A673 (cell line): Measurements from ENCODE around the gene APBA1. TPM values are rescaled to one million over a fixed set of nuclear protein-coding genes. Genes with fewer than 3 reads are reported as not detected.

ENCODE experiments used
- BruUV-seq: library from RNA; stranded (reverse); fragments of 400-500 nt; replicated peaks from 2 replicates; lab custom pipeline; 2021; lab: Mats Ljungman, UMichigan
- CTCF ChIA-PET: fragments of 300-600 bp; sonication (Branson Sonifier 250); formaldehyde crosslinking; loops from one replicate; lab custom pipeline; 2022; ENCODE audit warnings: antibody characterized with exemption; lab: Charles Lee
- POLR2A ChIA-PET: fragments of 300-600 bp; sonication (Branson Sonifier 250); formaldehyde crosslinking; loops from one replicate; lab custom pipeline; 2022; ENCODE audit warnings: antibody characterized with exemption; ENCODE audit not compliant: low non-redundant PET; lab: Charles Lee
- DNase-seq: peaks from one replicate; pipeline ENCODE4 v3.0.0-alpha.2; 2015; ENCODE audit warnings: low spot score
- H3K27ac ChIP-seq: fragments of 200-600 bp; sonication (generic); 2 replicates; pipeline ENCODE4 v1.5.1; 2016; ENCODE audit warnings: mixed run types, low read depth, mild to moderate bottlenecking, mixed read lengths, antibody characterized with exemption, low read length; ENCODE audit not compliant: poor library complexity, severe bottlenecking
- H3K27me3 ChIP-seq: fragments of 200-600 bp; sonication (generic); replicated peaks from 2 replicates; pipeline ENCODE4 v1.6.1; 2017; ENCODE audit warnings: mixed run types, low read depth, mild to moderate bottlenecking, mixed read lengths, antibody characterized with exemption, low read length; ENCODE audit not compliant: insufficient read depth, poor library complexity
- H3K36me3 ChIP-seq: fragments of 200-600 bp; sonication (generic); 2 replicates; pipeline ENCODE4 v1.6.1; 2016; ENCODE audit warnings: mixed run types, mild to moderate bottlenecking, mixed read lengths, antibody characterized with exemption, low read length; ENCODE audit not compliant: insufficient read depth, poor library complexity, severe bottlenecking
- H3K4me1 ChIP-seq: fragments of 200-600 bp; sonication (generic); 2 replicates; pipeline ENCODE4 v1.6.1; 2017; ENCODE audit warnings: mixed run types, mild to moderate bottlenecking, mixed read lengths, antibody characterized with exemption, low read length; ENCODE audit not compliant: insufficient read depth, poor library complexity, severe bottlenecking
- H3K4me3 ChIP-seq: fragments of 200-600 bp; sonication (generic); 2 replicates; pipeline ENCODE4 v1.5.1; 2016; ENCODE audit warnings: low read depth, mixed run types, mild to moderate bottlenecking, mixed read lengths, low read length; ENCODE audit not compliant: poor library complexity, severe bottlenecking
- H3K9me3 ChIP-seq: fragments of 200-600 bp; sonication (generic); 2 replicates; pipeline ENCODE4 v1.6.1; 2016; ENCODE audit warnings: mixed run types, low read depth, mild to moderate bottlenecking, mixed read lengths, antibody characterized with exemption, low read length; ENCODE audit not compliant: poor library complexity, severe bottlenecking
- EZH2 ChIP-seq: fragments of 200-600 bp; sonication (generic); IDR thresholded peaks from 2 replicates; pipeline ENCODE4 v1.6.1; 2017; ENCODE audit warnings: borderline replicate concordance, low read depth, mild to moderate bottlenecking, mixed read lengths, antibody characterized with exemption, low read length; ENCODE audit not compliant: poor library complexity, severe bottlenecking
- intact Hi-C: fragments of 100-400 bp; cut with micrococcal nuclease; formaldehyde crosslinking; loops from one replicate; pipeline ENCODE4 v1.10.0; 2022; ENCODE audit not compliant: unreplicated experiment
- total RNA-seq: library from RNA; stranded (reverse); gene quantifications from 2 replicates; pipeline ENCODE4 v1.2.3, GENCODE V29; 2021
- TF ChIP-seq, protein P1 (sequence below): fragments of 300-800, 200-600 bp; sonication (generic); conservative IDR thresholded peaks from 2 replicates; pipeline ENCODE4 v1.5.1; 2017; ENCODE audit warnings: low read depth, mild to moderate bottlenecking, antibody characterized with exemption, low read length, moderate library complexity, mixed read lengths

The APBA1 gene
- total RNA-seq, 1 experiment from 2014 or later, result 0.13 TPM

DNA sequence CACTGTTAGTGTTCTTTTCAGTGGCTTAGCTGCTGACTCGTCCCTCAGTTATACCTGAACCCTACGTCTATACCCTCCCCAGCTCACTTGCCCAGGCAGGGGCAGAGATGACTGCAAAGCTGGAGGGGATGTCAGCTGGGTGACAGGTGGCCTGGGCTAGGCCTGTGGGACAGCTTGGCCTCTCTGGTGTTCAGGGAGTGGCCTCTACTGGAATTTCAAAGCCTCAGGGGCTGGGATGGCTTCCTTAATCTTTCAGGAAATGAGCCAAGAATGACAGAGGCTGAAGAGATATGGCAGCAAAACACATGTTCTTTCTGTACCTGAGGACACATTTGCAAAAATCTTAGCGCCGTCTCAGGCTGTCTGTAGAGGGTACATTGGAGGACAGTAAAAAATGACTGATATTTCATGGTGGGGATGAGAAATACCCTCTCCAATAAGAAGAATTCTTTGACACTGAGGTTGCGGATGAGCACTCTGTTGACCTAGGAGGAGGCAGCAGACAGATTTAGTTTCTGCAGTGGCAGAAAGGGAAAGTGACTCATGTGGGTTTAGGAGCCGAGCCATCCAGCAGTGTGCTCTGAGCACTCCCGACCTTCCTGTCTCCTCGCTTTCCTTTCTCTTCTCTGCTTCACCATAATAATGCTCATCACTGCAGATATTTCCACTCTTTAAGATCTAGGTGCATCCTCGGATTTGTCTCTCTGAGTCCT lies 292.7 kb downstream of the APBA1 start:
- intact Hi-C loops, result no loop called here
- Histone ChIP-seq H3K4me1 (no peaks in the 10 kb centered on the region), H3K36me3 (no peaks in the 10 kb centered on the region), H3K27ac (no peak overlapping the region), H3K4me3 (no peak overlapping the region), H3K27me3 (peaks cover 20% of the 10 kb centered on the region), H3K9me3 (no peaks in the 10 kb centered on the region)
- no TSS peak for BruUV-seq
- ChIA-PET POLR2A (no interaction called here), CTCF (no interaction called here)
- no peak for DNase-seq
- TF ChIP-seq EZH2, result no peak
- TF ChIP-seq, protein P1, sequence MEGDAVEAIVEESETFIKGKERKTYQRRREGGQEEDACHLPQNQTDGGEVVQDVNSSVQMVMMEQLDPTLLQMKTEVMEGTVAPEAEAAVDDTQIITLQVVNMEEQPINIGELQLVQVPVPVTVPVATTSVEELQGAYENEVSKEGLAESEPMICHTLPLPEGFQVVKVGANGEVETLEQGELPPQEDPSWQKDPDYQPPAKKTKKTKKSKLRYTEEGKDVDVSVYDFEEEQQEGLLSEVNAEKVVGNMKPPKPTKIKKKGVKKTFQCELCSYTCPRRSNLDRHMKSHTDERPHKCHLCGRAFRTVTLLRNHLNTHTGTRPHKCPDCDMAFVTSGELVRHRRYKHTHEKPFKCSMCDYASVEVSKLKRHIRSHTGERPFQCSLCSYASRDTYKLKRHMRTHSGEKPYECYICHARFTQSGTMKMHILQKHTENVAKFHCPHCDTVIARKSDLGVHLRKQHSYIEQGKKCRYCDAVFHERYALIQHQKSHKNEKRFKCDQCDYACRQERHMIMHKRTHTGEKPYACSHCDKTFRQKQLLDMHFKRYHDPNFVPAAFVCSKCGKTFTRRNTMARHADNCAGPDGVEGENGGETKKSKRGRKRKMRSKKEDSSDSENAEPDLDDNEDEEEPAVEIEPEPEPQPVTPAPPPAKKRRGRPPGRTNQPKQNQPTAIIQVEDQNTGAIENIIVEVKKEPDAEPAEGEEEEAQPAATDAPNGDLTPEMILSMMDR, result no peak

DNA sequence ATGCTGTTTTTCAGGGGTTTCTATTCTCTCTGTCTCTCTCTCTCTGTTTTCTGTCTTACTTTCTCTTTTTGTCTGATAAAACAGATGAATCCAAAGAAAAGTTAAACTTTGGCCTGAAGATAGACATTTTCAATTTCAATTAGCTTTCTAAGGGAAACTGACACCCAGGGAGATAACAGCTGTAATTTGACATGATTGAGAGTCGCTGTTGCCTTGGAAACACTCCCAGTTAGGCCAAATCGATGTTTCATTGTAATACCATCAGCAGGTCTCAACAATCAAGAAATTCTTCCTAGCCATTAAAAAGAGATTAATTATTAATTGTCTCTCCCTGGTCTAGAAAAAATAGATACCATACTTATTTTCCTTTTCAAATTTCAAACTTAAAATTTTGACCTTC lies 294.2 kb downstream of the APBA1 start:
- intact Hi-C loops, result no loop called here
- DNase-seq, result no peak
- H3K36me3 ChIP-seq, result no peaks in the 10 kb centered on the region
- peaks cover 11% of the 10 kb centered on the region for H3K27me3 ChIP-seq
- H3K4me1 ChIP-seq, result no peaks in the 10 kb centered on the region
- ChIA-PET CTCF (no interaction called here), POLR2A (no interaction called here)
- no peaks in the 10 kb centered on the region for H3K9me3 ChIP-seq
- no peak overlapping the region for H3K4me3 ChIP-seq
- BruUV-seq, result no TSS peak
- no peak for TF ChIP-seq EZH2
- TF ChIP-seq, protein P1, result no peak
- no peak overlapping the region for H3K27ac ChIP-seq

Other genes with a start within 250 kb of the APBA1 start
- gene PTAR1, start 87.6 kb upstream of the APBA1 start, total RNA-seq, result 60.9 and 61.5 TPM in 2 replicates
- gene CFAP95, start 148.4 kb upstream of the APBA1 start, total RNA-seq, result 1.5 and 2.6 TPM in 2 replicates